Measurements from ENCODE around the gene ZNF414. TPM values are rescaled to one million over a fixed set of nuclear protein-coding genes. Genes with fewer than 3 reads are reported as not detected.

Gene ZNF414
- total and polyA plus RNA-seq, 2 experiments from 2014 or later, result 5.7 to 54.3 TPM

GRCh38 chr19:8482696-8483095, 31.3 kb downstream of the ZNF414 start:
- no peaks in the 10 kb centered on the region for H3K4me1 ChIP-seq (ENCODE audit: insufficient read depth)
- no peak overlapping the region for H3K4me2 ChIP-seq
- H3K27me3 ChIP-seq, result no peaks in the 10 kb centered on the region
- no peak overlapping the region for H2AFZ ChIP-seq
- H3K36me3 ChIP-seq (replicated peaks; ENCODE audit: insufficient read depth, low read depth), result no peaks in the 10 kb centered on the region
- H4K20me1 ChIP-seq (ENCODE audit: insufficient read depth, poor library complexity, severe bottlenecking), result peaks cover 67% of the 10 kb centered on the region
- H3K9me3 ChIP-seq (ENCODE audit: low read depth), result no peaks in the 10 kb centered on the region
- 94% methylated on average over 10 of the region's 11 CpGs for WGBS (ENCODE audit: low lambda C conversion rate, missing lambda C conversion rate)
- peaks cover 63% of the 10 kb centered on the region for H3K79me2 ChIP-seq
- no peak for TF ChIP-seq EZH2phosphoT487 (IDR thresholded peaks at IDR 0.05; ENCODE audit: low read depth, severe bottlenecking, unreplicated experiment)
- TF ChIP-seq, protein P1, sequence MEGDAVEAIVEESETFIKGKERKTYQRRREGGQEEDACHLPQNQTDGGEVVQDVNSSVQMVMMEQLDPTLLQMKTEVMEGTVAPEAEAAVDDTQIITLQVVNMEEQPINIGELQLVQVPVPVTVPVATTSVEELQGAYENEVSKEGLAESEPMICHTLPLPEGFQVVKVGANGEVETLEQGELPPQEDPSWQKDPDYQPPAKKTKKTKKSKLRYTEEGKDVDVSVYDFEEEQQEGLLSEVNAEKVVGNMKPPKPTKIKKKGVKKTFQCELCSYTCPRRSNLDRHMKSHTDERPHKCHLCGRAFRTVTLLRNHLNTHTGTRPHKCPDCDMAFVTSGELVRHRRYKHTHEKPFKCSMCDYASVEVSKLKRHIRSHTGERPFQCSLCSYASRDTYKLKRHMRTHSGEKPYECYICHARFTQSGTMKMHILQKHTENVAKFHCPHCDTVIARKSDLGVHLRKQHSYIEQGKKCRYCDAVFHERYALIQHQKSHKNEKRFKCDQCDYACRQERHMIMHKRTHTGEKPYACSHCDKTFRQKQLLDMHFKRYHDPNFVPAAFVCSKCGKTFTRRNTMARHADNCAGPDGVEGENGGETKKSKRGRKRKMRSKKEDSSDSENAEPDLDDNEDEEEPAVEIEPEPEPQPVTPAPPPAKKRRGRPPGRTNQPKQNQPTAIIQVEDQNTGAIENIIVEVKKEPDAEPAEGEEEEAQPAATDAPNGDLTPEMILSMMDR (IDR thresholded peaks at IDR 0.05; ENCODE audit: poor library complexity), result no peak
- TF ChIP-seq EZH2 (IDR thresholded peaks at IDR 0.05; ENCODE audit: borderline replicate concordance), result no peak
- no peak for DNase-seq (ENCODE audit: low spot score)
- H3K27ac ChIP-seq, result peak overlapping the region; percentile 62
- H3K4me3 ChIP-seq, result no peak overlapping the region
- no peaks in the 10 kb centered on the region for H3K9me2 ChIP-seq (replicated peaks; ENCODE audit: insufficient read depth)

DNA sequence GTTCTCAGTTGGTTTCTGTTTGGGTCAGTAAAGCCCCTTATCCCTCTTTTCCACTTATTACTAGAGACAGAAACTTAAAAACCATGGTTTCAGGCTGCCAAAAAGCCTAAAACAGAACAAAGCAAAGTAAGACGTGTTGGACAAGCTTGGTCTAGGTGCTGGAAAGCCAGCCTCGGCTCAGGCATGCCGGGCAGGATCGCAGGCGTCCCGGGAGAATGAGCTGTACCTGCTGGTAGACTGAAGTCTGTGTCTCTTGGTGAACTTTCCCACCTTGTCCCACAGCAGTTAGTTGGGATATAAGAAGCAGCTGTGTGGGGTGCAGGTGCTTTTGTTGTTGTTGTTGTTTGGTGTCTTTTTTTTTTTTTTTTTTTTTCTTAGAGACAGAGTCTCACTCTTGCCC, 32.4 kb downstream of the ZNF414 start:
- Histone ChIP-seq H4K20me1 (ENCODE audit: insufficient read depth, poor library complexity, severe bottlenecking) (peaks cover 70% of the 10 kb centered on the region), H3K4me1 (ENCODE audit: insufficient read depth) (no peaks in the 10 kb centered on the region)

DNA sequence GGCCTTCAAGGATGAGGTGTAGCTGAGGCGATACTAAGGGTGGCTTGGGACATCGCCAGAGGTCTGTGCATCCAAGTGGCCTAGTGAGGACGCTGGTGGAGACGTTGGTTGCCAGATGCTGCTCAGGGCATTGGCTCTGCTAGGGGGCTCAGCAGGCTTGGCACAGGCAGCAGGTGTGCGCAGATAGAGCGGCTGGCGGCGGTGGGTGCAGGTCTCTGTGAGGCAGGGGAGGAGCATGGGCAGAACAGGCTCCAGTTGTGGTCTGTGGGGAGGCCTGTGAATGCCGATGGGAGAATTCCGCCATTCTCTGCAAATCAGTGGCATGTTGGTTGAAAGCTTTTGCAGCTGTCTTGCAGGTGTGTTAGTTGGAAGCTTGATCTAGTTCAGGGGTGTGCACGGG, 32.8 kb downstream of the ZNF414 start:
- 92% methylated on average over 11 of the region's 11 CpGs for WGBS (ENCODE audit: low lambda C conversion rate, missing lambda C conversion rate)
- H3K9me3 ChIP-seq (ENCODE audit: low read depth), result no peaks in the 10 kb centered on the region
- TF ChIP-seq EZH2 (IDR thresholded peaks at IDR 0.05; ENCODE audit: borderline replicate concordance) (no peak), EZH2phosphoT487 (IDR thresholded peaks at IDR 0.05; ENCODE audit: low read depth, severe bottlenecking, unreplicated experiment) (no peak)
- TF ChIP-seq, protein P1 (IDR thresholded peaks at IDR 0.05; ENCODE audit: poor library complexity), result no peak
- H3K9me2 ChIP-seq (replicated peaks; ENCODE audit: insufficient read depth), result no peaks in the 10 kb centered on the region
- no peaks in the 10 kb centered on the region for H3K4me1 ChIP-seq (ENCODE audit: insufficient read depth)
- H3K36me3 ChIP-seq (replicated peaks; ENCODE audit: insufficient read depth, low read depth), result no peaks in the 10 kb centered on the region
- no peaks in the 10 kb centered on the region for H3K27me3 ChIP-seq
- no peak overlapping the region for H3K4me3 ChIP-seq
- H4K20me1 ChIP-seq (ENCODE audit: insufficient read depth, poor library complexity, severe bottlenecking), result peaks cover 70% of the 10 kb centered on the region
- no peak overlapping the region for H3K27ac ChIP-seq
- peaks cover 74% of the 10 kb centered on the region for H3K79me2 ChIP-seq
- DNase-seq (ENCODE audit: low spot score), result no peak
- H3K4me2 ChIP-seq, result no peak overlapping the region
- H2AFZ ChIP-seq, result no peak overlapping the region

More for the DNA sequence above, 32.4 kb downstream of the ZNF414 start:
- H3K4me3 ChIP-seq, result no peak overlapping the region
- no peak for DNase-seq (ENCODE audit: low spot score)
- H3K27me3 ChIP-seq, result no peaks in the 10 kb centered on the region
- WGBS (ENCODE audit: low lambda C conversion rate, missing lambda C conversion rate), result 91% methylated on average over 6 of the region's 6 CpGs
- TF ChIP-seq EZH2phosphoT487 (IDR thresholded peaks at IDR 0.05; ENCODE audit: low read depth, severe bottlenecking, unreplicated experiment) (no peak), EZH2 (IDR thresholded peaks at IDR 0.05; ENCODE audit: borderline replicate concordance) (no peak)
- TF ChIP-seq, protein P1 (IDR thresholded peaks at IDR 0.05; ENCODE audit: poor library complexity), result no peak
- H3K9me3 ChIP-seq (ENCODE audit: low read depth), result no peaks in the 10 kb centered on the region
- H3K36me3 ChIP-seq (replicated peaks; ENCODE audit: insufficient read depth, low read depth), result no peaks in the 10 kb centered on the region
- H3K9me2 ChIP-seq (replicated peaks; ENCODE audit: insufficient read depth), result no peaks in the 10 kb centered on the region
- H3K4me2 ChIP-seq, result no peak overlapping the region
- H2AFZ ChIP-seq, result no peak overlapping the region
- H3K27ac ChIP-seq, result no peak overlapping the region
- peaks cover 73% of the 10 kb centered on the region for H3K79me2 ChIP-seq

- H4K20me1 ChIP-seq (ENCODE audit: insufficient read depth, poor library complexity, severe bottlenecking), result peaks cover 69% of the 10 kb centered on the region
- H3K4me2 ChIP-seq, result no peak overlapping the region
- 82% methylated on average over 3 of the region's 3 CpGs for WGBS (ENCODE audit: low lambda C conversion rate, missing lambda C conversion rate)
- H2AFZ ChIP-seq, result no peak overlapping the region
- H3K9me2 ChIP-seq (replicated peaks; ENCODE audit: insufficient read depth), result no peaks in the 10 kb centered on the region
- H3K9me3 ChIP-seq (ENCODE audit: low read depth), result no peaks in the 10 kb centered on the region
- H3K79me2 ChIP-seq, result peaks cover 95% of the 10 kb centered on the region
- H3K4me1 ChIP-seq (ENCODE audit: insufficient read depth), result no peaks in the 10 kb centered on the region
- H3K27me3 ChIP-seq, result no peaks in the 10 kb centered on the region
- TF ChIP-seq, protein P1 (IDR thresholded peaks at IDR 0.05; ENCODE audit: poor library complexity), result no peak
- TF ChIP-seq EZH2 (IDR thresholded peaks at IDR 0.05; ENCODE audit: borderline replicate concordance) (no peak), EZH2phosphoT487 (IDR thresholded peaks at IDR 0.05; ENCODE audit: low read depth, severe bottlenecking, unreplicated experiment) (no peak)
- H3K4me3 ChIP-seq, result no peak overlapping the region
- no peak overlapping the region for H3K27ac ChIP-seq
- DNase-seq (ENCODE audit: low spot score), result no peak
- peaks cover 6% of the 10 kb centered on the region for H3K36me3 ChIP-seq (replicated peaks; ENCODE audit: insufficient read depth, low read depth)
These were observed 35.4 kb downstream of the ZNF414 start for GRCh38 chr19:8478598-8478997.

Measured in hepatocyte (in vitro differentiated cells).